ENCODE results near the gene IL13RA1. TPM values are rescaled to one million over a fixed set of nuclear protein-coding genes. Genes with fewer than 3 reads are reported as not detected.

The IL13RA1 gene
- total and polyA plus RNA-seq, 2 of the 13 experiments (the other 11 are each of a cell fraction or from before 2014, with no cell fraction given), result 56.6 to 73.5 TPM

GRCh38 chrX:118730500-118731247 lies 3.3 kb downstream of the IL13RA1 start:
- intact Hi-C loops (cut with micrococcal nuclease; ENCODE audit: unreplicated experiment) (loop anchor here (2.0 kb wide), 1 partner anchor 76 kb away; no protein-coding TSS in a partner anchor), in situ Hi-C loops (cut with HindIII; ENCODE audit: extremely low pct_ligation_motif_present, low pct_unique_long_range_greater_than_20kb) (no loop called here)
- no peaks in the 10 kb centered on the region for H3K9me3 ChIP-seq (ENCODE audit: low read length)
- no peak for ATAC-seq
- H4K20me1 ChIP-seq (ENCODE audit: insufficient read depth, low read length), result 0 out of 2 replicates have a peak, but pooled peaks cover 3% of the 10 kb centered on the region
- H3K4me3 ChIP-seq (replicated peaks in 1 of 3; ENCODE audit: insufficient read depth in 1 of 3, low read depth in 2 of 3, low read length in 3 of 3), result peak overlapping the region in 1 of 3 experiments; percentile 9; a peak in 2 of 6 replicates
- no peaks in the 10 kb centered on the region for H3K27me3 ChIP-seq (ENCODE audit: control insufficient read depth in 1 of 2, insufficient read depth in 2 of 2, low read length in 2 of 2)
- no peaks in the 10 kb centered on the region for H3K36me3 ChIP-seq (replicated peaks in 1 of 2; ENCODE audit: control insufficient read depth in 1 of 2, insufficient read depth in 2 of 2, low read length in 2 of 2)
- ChIA-PET POLR2A (interaction anchor here (1.5 kb wide), 1 partner anchor 14 kb away, joined by 3 read pairs; no protein-coding TSS in a partner anchor), CTCF (ENCODE audit: low intra/inter-chr PET ratio, low total read pairs) (no interaction called here)
- 87% methylated on average over 4 of the region's 4 CpGs for WGBS (ENCODE audit: low lambda C conversion rate)
- peaks cover 60% of the 10 kb centered on the region for H3K79me2 ChIP-seq (ENCODE audit: insufficient read depth, low read length)
- H3K4me2 ChIP-seq (ENCODE audit: low read depth, low read length), result peak overlapping the region; percentile 53
- no TSS peak for BruUV-seq (replicated peaks)
- no peak overlapping the region for H3K9ac ChIP-seq (ENCODE audit: insufficient read depth, low read depth, low read length)
- DNase-seq (ENCODE audit: low spot score), result no peak
- H3K27ac ChIP-seq (ENCODE audit: extremely low read length, insufficient read depth, low read length), result peak overlapping the region; percentile 35
- FAIRE-seq, result no peak
- H2AFZ ChIP-seq (ENCODE audit: low read length), result no peak overlapping the region
- H3K4me1 ChIP-seq (ENCODE audit: insufficient read depth, low read length), result peaks cover 54% of the 10 kb centered on the region
- TF ChIP-seq MEIS1 (CRISPR knock-in tag; IDR thresholded peaks at IDR 0.05; ENCODE audit: borderline replicate concordance) (no peak), ZNF878 (CRISPR knock-in tag; IDR thresholded peaks at IDR 0.05) (no peak), KMT2B (CRISPR knock-in tag; IDR thresholded peaks at IDR 0.05) (no peak), ZNF800 (CRISPR knock-in tag; IDR thresholded peaks at IDR 0.05) (no peak), PCBP2 (optimal IDR thresholded peaks at IDR 0.05; ENCODE audit: low read depth, low read length, poor library complexity, severe bottlenecking) (no peak), MTF1 (CRISPR knock-in tag; IDR thresholded peaks at IDR 0.05) (no peak), POLR2G (IDR thresholded peaks at IDR 0.05; ENCODE audit: low read depth, low read length) (no peak), IRF9 (CRISPR knock-in tag; IDR thresholded peaks at IDR 0.05; ENCODE audit: borderline replicate concordance) (no peak), FIP1L1 (IDR thresholded peaks at IDR 0.05; ENCODE audit: borderline replicate concordance, insufficient read depth, low read depth, low read length) (no peak), ZBTB37 (CRISPR knock-in tag; IDR thresholded peaks at IDR 0.05) (no peak), ZFP36L1 (CRISPR knock-in tag; IDR thresholded peaks at IDR 0.05) (no peak), ZNF564 (CRISPR knock-in tag; IDR thresholded peaks at IDR 0.05) (no peak), ZNF574 (CRISPR knock-in tag; IDR thresholded peaks at IDR 0.05) (no peak), ZNF607 (CRISPR knock-in tag; IDR thresholded peaks at IDR 0.05; ENCODE audit: borderline replicate concordance) (no peak), ZBTB3 (CRISPR knock-in tag; IDR thresholded peaks at IDR 0.05; ENCODE audit: borderline replicate concordance, low read depth) (no peak), ZNF644 (CRISPR knock-in tag; IDR thresholded peaks at IDR 0.05; ENCODE audit: low read depth) (no peak), ZNF619 (CRISPR knock-in tag; IDR thresholded peaks at IDR 0.05) (no peak)
